Measurements from ENCODE around the gene PLA2G3.
A peak's percentile ranks its signal among the peaks of the same experiment; 100 is the strongest.

The PLA2G3 gene

DNA sequence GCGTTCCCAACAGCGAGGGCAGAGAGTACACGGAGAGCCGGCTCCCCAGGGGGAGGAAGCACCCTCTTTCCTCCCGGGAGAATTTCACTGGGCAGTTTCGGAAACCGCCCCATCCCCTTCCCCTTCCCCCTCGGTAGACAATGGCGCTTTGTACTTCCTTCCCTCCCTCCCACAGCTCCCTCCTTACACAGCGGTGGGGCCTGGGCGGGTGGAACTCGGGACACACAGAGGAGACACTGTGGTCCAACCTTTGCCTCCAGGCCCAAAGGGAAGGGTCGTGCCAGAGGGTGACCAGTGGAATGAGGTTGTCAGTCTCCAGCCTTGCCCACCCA lies 54.8 kb downstream of the PLA2G3 start:
- H3K27me3 ChIP-seq (ENCODE audit: insufficient read depth, low read length, poor library complexity, severe bottlenecking) = no peaks in the 10 kb centered on the region
- H3K4me2 ChIP-seq (ENCODE audit: low read depth, low read length, poor library complexity, severe bottlenecking) = peak overlapping the region; percentile 91
- peaks cover 32% of the 10 kb centered on the region for H3K4me1 ChIP-seq (ENCODE audit: insufficient read depth, low read length, poor library complexity, severe bottlenecking)
- peak overlapping the region; percentile 93 for H3K9ac ChIP-seq (ENCODE audit: low read depth, low read length, poor library complexity, severe bottlenecking)
- no peaks in the 10 kb centered on the region for H3F3A ChIP-seq (ENCODE audit: low read depth)
- TF ChIP-seq EZH2phosphoT487 (IDR thresholded peaks at IDR 0.05; ENCODE audit: borderline replicate concordance) = no peak
- TF ChIP-seq, protein P1, sequence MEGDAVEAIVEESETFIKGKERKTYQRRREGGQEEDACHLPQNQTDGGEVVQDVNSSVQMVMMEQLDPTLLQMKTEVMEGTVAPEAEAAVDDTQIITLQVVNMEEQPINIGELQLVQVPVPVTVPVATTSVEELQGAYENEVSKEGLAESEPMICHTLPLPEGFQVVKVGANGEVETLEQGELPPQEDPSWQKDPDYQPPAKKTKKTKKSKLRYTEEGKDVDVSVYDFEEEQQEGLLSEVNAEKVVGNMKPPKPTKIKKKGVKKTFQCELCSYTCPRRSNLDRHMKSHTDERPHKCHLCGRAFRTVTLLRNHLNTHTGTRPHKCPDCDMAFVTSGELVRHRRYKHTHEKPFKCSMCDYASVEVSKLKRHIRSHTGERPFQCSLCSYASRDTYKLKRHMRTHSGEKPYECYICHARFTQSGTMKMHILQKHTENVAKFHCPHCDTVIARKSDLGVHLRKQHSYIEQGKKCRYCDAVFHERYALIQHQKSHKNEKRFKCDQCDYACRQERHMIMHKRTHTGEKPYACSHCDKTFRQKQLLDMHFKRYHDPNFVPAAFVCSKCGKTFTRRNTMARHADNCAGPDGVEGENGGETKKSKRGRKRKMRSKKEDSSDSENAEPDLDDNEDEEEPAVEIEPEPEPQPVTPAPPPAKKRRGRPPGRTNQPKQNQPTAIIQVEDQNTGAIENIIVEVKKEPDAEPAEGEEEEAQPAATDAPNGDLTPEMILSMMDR (conservative IDR thresholded peaks at IDR 0.05; ENCODE audit: low read length) = no peak
- peaks cover 48% of the 10 kb centered on the region for H3K79me2 ChIP-seq (ENCODE audit: insufficient read depth, low read length)
- H4K20me1 ChIP-seq (ENCODE audit: insufficient read depth, low read length, poor library complexity, severe bottlenecking) = peaks cover 18% of the 10 kb centered on the region
- H3K9me2 ChIP-seq (replicated peaks; ENCODE audit: low read depth, low read length) = no peaks in the 10 kb centered on the region
- peak overlapping the region; percentile 99; the same call in 1 of the 2 replicates for H2AFZ ChIP-seq (ENCODE audit: low read length)
- H3K9me3 ChIP-seq (ENCODE audit: insufficient read depth, low read depth, low read length) = no peaks in the 10 kb centered on the region
- peak overlapping the region; percentile 98 for H3K4me3 ChIP-seq (ENCODE audit: low read length, poor library complexity, severe bottlenecking)
- H3K36me3 ChIP-seq (ENCODE audit: insufficient read depth, low read length) = peaks cover 22% of the 10 kb centered on the region; the same call in 1 of the 2 replicates

DNA sequence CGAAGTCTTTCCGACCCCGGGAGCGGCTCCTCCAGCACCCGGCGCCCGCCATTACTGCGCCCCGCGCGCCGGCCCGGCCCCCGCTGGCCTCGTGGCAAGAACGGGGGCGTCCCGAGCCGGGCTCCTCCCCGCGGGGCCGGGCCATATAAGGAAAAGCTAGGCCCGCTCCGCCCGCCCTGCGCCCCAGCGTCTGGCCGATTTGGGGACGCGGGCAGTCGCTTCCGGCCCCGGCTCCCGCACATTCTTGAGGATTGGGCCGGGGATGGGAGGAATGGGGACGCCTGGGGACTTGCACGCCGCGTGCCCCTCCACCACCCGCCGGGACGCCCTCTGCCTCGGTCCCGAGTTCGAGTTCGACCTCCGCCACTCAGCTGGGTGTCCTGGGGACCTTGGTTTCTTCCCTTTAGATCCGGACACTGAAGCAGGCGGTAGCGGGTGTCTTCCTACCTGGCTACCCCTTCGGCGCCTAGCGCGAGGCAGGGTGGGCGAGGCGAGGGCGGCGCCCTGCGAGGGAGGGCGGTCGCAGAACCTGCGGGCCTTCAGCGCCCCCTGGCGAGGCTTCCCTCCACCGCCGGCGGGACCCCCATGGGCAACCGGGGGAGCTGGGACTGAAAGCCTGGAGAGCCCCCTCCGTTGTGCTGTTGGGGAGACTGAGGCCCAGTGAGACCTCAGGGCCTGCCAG lies 55.4 kb downstream of the PLA2G3 start:
- Histone ChIP-seq H3K9me3 (ENCODE audit: insufficient read depth, low read depth, low read length) (no peaks in the 10 kb centered on the region), H4K20me1 (ENCODE audit: insufficient read depth, low read length, poor library complexity, severe bottlenecking) (peaks cover 18% of the 10 kb centered on the region), H3K36me3 (ENCODE audit: insufficient read depth, low read length) (peaks cover 20% of the 10 kb centered on the region; the same call in 1 of the 2 replicates), H3K9me2 (replicated peaks; ENCODE audit: low read depth, low read length) (no peaks in the 10 kb centered on the region), H2AFZ (ENCODE audit: low read length) (peak overlapping the region; percentile 99), H3K27me3 (ENCODE audit: insufficient read depth, low read length, poor library complexity, severe bottlenecking) (no peaks in the 10 kb centered on the region), H3K9ac (ENCODE audit: low read depth, low read length, poor library complexity, severe bottlenecking) (peak overlapping the region; percentile 93), H3K4me3 (ENCODE audit: low read length, poor library complexity, severe bottlenecking) (peak overlapping the region; percentile 98), H3K4me2 (ENCODE audit: low read depth, low read length, poor library complexity, severe bottlenecking) (peak overlapping the region; percentile 91), H3F3A (ENCODE audit: low read depth) (no peaks in the 10 kb centered on the region), H3K4me1 (ENCODE audit: insufficient read depth, low read length, poor library complexity, severe bottlenecking) (peaks cover 32% of the 10 kb centered on the region), H3K79me2 (ENCODE audit: insufficient read depth, low read length) (peaks cover 48% of the 10 kb centered on the region)
- TF ChIP-seq, protein P1 (conservative IDR thresholded peaks at IDR 0.05; ENCODE audit: low read length) = peak; percentile 81
- TF ChIP-seq EZH2phosphoT487 (IDR thresholded peaks at IDR 0.05; ENCODE audit: borderline replicate concordance) = no peak
